NCI-H2196 (cell line): ENCODE results near the gene GRK5.
"Not testable (repeated sequence)": the region's sequence is repeated elsewhere in the genome, so short reads cannot be mapped to it uniquely, and the experiment has no call there.

ENCODE experiments used
- DNase-seq: peaks from one replicate; lab custom pipeline; 2025; ENCODE audit not compliant: unreplicated experiment; lab: John Stamatoyannopoulos, UW

Gene GRK5

DNA sequence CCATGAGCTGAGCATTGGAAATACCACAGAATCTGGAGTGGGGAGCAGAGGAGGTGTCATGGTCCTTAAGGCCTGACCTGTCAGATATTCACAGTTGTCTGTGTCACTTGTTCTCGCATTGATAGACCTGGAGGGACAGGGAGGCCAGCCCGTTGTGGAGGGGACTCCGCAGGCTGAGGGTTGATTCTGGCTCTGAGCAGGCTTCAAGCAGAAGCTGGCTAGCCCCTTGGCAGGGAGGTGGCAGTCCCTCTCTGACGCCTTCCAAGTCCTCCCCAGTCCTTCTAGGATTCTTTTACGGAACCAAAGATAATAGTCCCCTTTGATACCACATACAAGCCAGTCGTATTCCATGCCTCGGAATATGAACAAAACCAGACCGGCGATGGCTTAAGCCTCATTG lies 65.4 kb downstream of the GRK5 start:
- no peak for DNase-seq

DNA sequence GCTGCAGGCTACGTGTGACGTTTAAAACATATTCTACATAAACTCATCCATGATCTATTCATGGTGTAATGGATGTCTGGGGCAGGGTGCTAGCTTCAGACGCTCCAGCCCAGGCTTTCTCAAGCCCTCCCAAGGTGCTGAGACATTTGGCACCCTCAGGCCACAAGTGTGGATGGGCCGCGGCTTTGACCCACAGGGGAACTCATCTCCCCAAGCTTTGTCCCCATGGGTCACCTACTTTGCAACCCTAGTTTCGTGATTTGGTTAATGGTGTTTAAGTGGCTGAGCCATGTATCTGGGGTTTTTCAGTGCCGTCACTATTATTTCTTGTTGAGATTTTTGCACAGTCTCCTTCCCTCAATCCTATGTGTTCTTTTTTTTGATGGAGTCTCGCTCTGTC lies 66.0 kb downstream of the GRK5 start:
- no peak for DNase-seq

DNA sequence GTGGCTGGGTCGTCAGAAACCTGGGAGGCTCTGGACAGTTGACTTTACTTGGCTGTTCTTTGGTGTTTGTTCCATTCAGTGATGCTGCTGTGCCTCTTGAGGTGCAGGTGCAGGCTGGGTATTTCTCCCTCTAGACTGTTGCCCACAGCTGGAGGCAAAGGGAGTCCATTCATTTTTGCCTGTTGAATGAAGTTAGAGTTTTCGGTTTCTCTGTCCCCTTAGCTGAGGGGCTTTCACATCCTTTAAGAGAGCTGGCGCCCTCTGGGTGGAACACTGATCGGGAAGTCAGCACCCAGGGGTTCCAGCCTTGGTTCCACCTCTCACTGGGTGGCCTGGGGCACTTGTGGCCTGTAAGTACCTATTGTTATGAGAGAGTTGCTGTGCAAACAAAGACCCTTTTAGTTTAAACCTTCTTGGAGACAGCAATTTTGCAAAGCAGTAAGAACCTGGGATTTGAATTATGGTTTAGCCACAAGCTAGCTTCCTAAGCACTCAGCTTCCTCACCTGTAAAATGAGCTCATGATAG lies 67.2 kb downstream of the GRK5 start:
- no peak for DNase-seq

DNA sequence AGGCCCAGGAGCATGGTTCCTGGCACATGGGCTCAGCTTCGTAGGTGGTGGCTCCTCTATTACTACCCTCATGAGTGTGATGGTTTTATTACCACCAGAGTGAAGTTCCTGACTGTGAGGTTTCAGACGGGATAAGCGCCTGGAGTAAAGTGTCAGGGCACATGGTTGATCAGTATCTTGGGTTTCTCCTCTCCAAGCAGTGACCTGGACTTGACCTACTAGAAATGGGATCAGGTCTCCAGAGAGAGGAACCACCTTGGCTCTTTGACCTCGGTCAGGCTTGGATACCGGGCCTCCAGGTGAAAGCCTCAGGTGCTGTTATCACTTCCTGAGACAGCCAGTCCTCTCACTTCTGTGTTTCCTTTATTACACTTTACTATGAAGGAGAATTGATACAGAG lies 67.7 kb downstream of the GRK5 start:
- DNase-seq: no peak

DNA sequence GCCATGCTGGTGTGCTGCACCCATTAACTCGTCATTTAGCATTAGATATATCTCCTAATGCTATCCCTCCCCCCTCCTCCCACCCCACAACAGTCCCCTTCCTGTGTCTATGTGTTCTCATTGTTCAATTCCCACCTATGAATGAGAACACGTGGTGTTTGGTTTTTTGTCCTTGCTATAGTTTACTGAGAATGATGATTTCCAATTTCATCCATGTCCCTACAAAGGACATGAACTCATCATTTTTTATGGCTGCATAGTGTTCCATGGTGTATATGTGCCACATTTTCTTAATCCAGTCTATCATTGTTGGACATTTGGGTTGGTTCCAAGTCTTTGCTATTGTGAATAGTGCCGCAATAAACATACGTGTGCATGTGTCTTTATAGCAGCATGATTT lies 68.8 kb downstream of the GRK5 start:
- DNase-seq: not testable (repeated sequence)

DNA sequence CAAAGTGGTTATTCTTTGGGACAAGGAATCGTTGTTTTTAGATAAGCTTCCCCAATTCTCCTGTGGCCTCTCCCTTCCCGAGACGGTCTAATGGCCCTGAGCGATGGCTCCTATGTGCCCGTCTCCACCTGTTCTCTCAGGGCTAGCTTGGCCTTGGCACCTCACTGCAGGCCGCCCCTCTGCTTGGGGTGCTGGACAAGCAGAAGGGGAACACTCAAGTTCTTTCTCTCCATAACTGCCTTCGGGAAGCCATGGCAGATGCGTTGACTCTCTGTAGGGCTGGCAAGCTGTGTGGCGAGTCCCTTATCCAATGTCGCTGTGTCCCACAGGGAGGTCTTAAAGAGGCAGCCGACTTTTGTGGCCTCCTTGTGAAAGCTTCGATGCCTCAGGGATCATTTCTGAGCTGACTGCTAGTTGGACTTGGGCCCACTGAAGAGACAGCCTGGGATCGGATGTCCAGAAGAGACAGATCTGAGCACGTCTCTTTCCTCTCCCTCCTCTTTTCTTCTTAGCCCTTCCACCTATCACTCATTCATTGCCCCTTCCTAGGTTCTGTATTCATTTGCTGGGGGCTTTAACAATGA lies 70.8 kb downstream of the GRK5 start:
- DNase-seq: no peak

DNA sequence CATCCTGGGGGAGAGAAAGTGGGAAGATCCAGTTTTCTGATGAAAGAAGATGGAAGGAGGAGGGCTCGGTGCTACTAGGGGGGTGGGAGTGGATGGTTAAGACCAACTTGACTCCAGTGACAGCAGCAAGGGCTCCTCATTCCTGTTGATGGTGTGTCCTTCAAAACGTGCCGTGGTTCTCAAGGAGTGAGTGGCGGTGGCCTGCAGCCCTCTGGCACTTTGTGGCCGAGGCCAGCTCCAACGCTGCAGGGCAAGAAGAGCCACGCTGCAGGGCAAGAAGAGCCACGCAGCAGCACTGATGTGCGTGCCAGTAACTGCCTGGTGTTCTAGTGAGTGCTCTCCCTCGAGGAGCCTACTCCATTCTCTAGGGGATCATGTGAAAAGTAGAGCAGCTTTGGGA lies 72.1 kb downstream of the GRK5 start:
- no peak for DNase-seq

DNA sequence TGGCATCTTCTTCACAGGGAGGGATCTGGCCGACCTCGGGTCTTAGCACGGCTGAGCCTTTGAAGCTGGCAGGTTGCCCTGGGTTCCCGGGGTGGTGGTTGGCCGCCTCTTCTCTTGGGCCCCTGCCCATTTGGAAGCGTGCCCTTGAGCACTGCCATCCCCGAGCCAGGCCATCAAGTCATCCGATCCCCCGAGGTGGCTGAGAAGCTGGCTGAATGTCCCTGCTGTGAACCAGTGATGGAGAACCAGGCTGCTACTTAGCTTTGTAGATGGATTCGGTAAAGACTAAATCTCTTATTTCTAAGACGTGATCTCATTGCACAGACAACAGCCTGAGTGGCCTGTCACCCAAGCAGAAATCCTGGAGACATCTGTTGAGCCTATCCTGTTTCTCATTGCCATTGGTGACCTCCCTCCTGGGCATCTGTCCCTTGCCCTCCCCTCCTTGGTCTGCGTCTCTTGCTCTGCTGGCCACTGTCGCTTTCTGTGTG lies 74.3 kb downstream of the GRK5 start:
- DNase-seq: peak; percentile 77

DNA sequence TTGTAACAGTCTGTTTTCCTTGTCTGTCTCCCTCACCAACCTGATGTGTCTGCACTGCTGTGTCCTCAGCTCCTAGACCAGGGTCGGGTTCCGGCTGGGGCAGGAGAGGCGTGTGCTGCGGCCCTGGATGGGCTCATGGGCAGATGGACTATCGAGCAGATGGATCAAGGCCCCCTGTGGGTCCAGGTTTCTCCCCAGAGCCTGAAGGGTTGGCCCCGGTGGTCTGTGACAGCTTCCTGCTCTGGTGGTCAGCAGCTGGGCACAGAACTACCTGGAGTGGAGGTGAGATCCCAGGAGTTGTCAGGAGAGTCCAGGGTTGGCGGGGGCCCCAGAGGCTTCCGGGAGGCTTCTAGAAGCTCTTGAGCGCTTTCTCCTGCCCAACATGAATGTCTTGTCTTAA lies 75.1 kb downstream of the GRK5 start:
- no peak for DNase-seq

DNA sequence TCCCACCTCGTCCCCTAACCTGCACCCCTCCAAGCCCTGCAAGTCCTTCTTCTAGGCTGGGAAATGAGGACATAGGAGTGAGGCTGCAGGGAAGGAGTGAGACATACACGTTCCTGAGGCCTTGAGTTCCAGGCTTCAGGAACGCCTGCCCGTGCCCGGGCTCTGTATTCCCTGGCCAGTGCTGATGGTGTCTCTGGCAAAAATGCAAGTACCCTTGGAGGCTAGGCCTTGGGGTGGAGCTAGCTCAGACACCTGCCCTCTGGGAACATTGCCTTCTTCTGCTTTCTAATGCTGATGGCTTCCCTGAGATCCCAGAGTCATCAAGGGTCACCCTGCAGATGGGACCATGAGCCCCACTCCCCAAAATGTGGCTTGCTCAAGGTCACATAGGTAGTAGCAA lies 76.0 kb downstream of the GRK5 start:
- DNase-seq: no peak

DNA sequence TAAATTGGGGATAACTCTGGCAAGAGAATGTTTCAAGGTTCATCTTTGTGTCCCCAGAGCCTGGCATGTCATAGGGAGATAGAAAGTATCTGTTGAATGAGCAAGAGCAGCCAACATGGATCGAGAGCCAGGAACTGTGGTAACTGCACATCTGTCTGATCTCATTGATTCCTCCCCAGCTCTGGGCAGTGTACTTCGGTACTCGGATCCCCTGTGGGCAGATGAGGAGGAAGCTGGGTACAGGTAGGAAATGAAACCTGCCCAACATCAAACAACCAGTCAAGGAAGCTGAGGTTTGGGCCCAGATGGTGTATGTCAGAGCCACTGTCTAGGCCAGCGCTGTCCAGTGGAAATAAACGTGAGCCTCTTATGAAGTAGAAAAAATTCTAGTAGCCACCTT lies 76.4 kb downstream of the GRK5 start:
- DNase-seq: no peak

DNA sequence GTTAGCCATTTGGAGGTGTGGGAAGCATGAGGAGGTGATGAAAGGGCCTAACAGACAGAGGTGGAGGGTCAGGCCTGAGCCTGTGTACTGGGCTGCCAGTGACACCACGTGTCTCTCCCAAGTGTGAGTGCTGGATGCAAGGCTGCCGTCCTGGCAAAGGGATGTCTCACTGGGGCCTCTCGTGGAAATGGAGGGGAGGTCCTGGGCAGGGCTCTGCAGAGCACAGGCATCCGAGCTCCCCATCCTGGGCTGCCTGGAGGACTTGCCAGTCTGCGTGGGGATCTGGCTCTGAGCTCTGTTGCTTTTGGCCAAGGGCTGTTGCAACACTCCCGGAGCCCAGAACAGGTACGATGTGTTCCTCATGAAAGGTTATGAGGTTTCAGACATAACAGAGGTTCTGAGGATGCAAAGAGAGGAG lies 77.3 kb downstream of the GRK5 start:
- no peak for DNase-seq

DNA sequence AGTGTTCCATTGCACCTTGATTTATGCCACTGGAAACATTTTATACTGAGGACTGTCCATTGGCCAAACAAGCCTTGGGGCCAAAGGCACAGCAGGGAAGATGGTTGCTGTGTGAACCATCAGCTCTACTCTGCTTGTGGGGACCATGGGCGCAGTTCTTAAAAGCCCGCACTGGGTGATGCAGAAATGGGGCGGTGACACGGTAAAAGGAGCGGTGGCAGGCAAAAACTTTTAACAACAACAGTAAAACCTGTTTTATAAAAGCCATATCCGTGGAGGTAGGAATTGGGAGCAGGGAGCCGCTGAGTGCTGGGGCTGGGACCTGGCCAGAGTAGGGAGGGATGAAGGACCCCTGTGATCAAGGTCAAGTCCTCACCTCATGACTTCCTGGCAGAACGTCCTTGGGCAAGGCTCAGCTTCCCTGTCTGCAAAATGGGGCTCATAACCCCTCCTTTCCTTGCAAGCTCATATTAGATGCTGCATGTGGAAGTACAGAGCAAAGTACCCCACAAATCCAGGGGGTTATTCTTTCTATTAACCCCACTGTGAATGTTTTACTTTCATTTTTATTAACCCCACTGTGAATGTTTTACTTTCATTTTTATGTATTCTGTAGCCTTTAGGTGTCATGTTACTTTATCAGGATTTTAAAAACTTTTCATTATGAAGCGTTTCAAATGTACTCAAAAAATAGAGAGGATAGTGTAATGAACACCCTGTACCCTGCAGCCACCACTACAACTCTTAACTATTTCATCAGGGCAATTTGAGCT lies 78.3 kb downstream of the GRK5 start:
- no peak for DNase-seq

DNA sequence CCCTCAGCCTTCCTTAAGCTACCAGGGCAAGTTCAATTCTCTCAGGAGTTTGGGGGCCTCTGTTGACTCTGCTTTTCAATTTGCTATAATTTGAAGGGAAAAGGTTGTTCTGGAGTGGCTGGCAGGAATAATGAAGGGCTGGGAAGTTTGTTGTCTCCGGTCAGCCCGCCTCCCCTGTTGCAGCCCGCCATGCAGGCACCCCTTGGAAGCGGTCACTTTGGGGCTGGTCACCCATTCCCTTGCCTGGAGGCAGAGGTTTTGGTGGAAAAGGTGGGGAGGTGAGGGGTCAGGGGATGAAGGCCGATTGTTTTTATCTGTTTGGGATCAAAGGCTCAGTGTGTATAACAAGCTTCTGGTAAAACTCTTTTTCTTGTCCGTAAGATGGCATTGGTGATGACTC lies 79.1 kb downstream of the GRK5 start:
- no peak for DNase-seq

DNA sequence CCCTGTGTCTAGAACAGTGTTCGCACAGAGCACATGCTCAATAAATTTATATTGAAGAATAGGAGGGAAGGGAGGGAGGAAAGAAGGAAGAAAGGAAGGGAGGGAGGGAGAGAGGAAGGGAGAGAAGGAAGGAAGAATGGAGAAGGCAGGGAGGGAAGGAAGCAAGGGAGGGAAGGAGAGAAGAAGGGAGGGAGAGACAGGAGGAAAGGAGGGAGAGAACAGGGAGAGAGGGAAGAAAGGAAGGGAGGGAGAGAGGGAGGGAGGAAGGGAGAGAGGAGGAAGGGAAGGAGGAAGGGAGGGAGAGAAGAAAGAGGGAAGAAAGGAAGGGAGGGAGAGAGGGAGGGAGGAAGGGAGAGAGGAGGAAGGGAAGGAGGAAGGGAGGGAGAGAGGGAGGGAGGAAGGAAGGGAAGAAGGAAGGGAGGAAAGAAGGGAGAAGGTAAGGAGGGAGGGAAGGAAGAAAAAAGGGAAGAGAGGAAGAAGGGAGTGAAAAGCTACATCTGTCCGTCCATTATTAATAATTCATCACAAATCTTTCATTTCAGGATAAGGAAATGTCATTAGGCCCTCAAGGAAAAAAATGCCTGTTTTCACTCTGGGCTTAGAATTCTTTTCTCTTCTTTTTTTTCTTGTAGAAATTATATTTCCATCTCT lies 79.7 kb downstream of the GRK5 start:
- DNase-seq: no peak

DNA sequence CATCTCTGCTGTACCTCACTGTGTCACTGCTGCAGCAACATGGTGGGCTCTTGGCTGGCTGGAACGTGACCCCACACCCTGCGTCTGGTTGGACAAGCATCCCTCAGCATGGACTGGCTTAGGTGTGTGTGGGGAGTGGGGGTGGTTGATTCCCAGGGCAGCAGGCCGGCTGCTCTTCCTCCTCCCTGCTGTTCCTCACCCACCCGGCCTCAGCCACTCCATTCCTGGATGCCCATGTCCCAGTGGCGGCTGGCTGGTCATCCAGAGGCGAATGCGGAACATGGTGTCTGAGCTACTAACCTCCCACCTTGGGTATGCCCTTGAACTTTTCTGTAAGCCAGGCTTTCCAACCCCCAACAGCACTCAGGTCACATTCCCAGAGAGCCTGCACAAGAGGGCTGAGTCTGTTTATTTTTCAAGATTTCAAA lies 81.2 kb downstream of the GRK5 start:
- no peak for DNase-seq

DNA sequence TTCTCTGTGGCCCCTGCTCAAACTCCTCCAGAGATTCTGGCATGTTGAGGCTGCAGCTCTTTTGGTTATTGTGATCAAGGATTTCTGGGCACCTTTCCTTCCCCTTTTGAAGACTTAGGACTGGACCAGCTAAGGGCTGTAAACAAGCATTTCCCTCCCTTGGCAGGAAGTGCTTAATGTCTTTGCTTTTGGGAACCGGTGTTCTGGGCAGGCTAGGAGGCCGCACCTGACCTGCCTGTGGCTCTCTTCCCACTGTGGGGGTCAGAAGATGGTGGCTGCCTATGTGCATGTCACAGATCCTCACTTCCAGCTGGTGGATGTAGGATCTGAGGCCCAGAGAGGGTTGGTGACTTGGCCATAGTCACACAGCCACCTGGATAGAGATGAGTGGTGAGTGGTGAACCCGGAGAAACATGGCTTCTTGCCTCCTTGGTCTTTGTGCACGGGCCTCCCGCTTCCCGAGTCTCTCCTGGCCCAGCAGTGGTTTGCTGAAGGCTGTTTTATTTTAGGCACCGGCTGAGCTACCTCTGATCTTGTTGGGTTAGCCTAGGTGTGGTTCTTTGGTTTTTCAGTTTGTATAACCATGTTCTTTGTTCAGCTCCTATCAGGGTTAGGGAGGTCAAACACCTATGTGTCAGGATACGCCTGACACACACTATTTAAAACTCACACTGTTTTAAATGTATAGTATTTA lies 82.0 kb downstream of the GRK5 start:
- no peak for DNase-seq

DNA sequence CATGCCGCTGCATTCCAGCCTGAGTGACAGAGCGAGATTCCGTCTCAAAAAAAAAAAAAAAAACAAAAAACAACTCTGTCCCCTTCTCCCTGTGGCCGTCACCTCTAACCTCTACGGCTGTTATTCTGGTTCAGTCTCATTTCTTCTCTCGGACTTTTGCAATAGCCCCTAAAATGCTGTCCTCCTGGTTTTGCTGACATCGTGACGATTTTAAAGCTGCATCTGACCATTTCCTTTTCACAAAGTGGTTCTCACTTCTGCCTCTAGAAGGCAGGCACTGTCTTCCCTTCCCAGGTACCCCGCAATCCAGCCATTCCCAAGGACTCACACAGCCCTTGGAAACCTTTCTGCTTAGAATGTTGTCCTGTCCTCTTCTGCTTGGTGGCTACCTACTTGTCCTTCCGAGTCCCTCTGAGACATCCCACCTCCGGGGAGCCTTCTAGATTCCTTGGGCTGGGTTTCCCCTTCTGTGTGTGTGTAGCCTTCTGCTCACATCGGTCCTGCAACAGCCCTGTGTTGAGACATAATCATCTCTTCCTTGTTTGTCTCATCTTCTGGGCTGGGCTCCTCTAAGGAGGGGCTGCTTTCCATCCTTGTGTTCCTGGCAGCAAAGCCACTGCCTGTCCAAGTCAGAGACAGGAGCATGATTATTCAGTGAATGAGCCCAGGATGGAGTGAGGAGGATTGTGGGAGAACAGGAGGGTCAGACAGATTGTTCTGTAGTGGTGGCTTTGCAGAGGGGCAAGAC lies 83.1 kb downstream of the GRK5 start:
- DNase-seq: no peak

DNA sequence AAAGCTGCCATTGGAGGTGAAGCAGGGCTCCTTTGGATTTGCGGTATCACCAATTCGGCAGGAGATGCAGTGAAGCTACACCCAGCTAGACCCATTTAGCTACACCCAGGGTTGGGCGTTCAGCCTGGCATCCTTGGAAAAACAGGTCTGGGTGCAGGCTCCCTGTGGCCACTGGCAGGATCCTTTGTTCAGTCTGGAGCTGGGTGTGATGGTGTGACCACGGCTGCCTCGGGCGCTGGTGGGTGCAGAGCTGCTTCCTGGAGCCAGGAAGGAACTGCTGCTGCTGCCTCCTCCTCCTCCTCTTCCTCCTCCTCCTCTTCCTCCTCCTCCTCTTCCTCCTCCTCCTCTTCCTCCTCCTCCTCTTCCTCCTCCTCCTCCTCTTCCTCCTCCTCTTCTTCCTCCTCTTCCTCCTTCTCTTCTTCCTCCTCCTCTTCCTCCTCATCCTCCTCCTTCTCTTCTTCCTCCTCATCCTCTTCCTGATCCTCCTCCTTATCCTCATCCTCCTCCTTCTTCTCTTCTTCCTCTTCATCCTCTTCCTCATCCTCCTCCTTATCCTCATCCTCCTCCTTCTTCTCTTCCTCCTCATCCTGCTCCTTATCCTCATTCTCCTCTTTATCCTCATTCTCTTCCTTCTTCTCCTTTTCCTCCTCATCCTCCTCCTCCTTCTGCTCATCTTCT lies 84.0 kb downstream of the GRK5 start:
- no peak for DNase-seq
